Measurements from ENCODE around the gene CNGA1.

GRCh38 chr4:47939456-47939855, 77.0 kb downstream of the CNGA1 start:
- TF ChIP-seq ARNTL (CRISPR knock-in tag; IDR thresholded peaks at IDR 0.05; ENCODE audit: borderline replicate concordance, low read depth), result no peak
- no peak for TF ChIP-seq TOX (CRISPR knock-in tag; IDR thresholded peaks at IDR 0.05; ENCODE audit: borderline replicate concordance)
- TF ChIP-seq PATZ1 (CRISPR knock-in tag; IDR thresholded peaks at IDR 0.05; ENCODE audit: borderline replicate concordance), result no peak
- TF ChIP-seq ZFP30 (CRISPR knock-in tag; IDR thresholded peaks at IDR 0.05), result no peak
- no peak for TF ChIP-seq CREB5 (CRISPR knock-in tag; IDR thresholded peaks at IDR 0.05; ENCODE audit: low read depth)
- TF ChIP-seq CSDC2 (CRISPR knock-in tag; IDR thresholded peaks at IDR 0.05), result no peak
- TF ChIP-seq TSHZ2 (CRISPR knock-in tag; IDR thresholded peaks at IDR 0.05), result no peak
- TF ChIP-seq RARB (CRISPR knock-in tag; IDR thresholded peaks at IDR 0.05), result no peak
